Keratinocyte (primary cell): ENCODE results near the gene IFT172.

Experiments
- CTCF ChIP-seq, 3 experiments: IDR thresholded peaks in 1 of 3; conservative IDR thresholded peaks in 1 of 3; optimal IDR thresholded peaks in 1 of 3; 2 replicates in 2 of 3; 3 replicates in 1 of 3; pipeline versions ENCODE3 to v1.5.1; 2011; ENCODE audit warnings: low read length in 3 of 3, mild to moderate bottlenecking in 3 of 3, moderate library complexity in 2 of 3, control low read depth in 1 of 3, inconsistent platforms in 1 of 3; ENCODE audit not compliant: insufficient read depth in 2 of 3; ENCODE audit errors: extremely low read depth in 1 of 3
- EZH2 ChIP-seq: IDR thresholded peaks from one replicate; pipeline ENCODE4 v1.6.1; 2012; ENCODE audit warnings: inconsistent platforms, mild to moderate bottlenecking, low read length, moderate library complexity

GRCh38 chr2:27428978-27429541, 60.5 kb downstream of the IFT172 start:
- TF ChIP-seq CTCF (optimal IDR thresholded peaks at IDR 0.05 in 1 of 3, IDR thresholded peaks at IDR 0.05 in 1 of 3, conservative IDR thresholded peaks at IDR 0.05 in 1 of 3; ENCODE audit: extremely low read depth in 1 of 3, insufficient read depth in 2 of 3, low read length in 3 of 3) (no peak), EZH2 (no peak)
